Sigmoid colon (tissue), 7 donors: ENCODE data around the gene LPCAT1. TPM values are rescaled to one million over a fixed set of nuclear protein-coding genes. Genes with fewer than 3 reads are reported as not detected.

Experiments used
- DNase-seq: peaks from one replicate; pipeline ENCODE4 v3.0.0-alpha.2; 2019
- H3K27ac ChIP-seq, 4 donors: fragments of 200-600 bp; sonication (generic); one replicate each; pipeline ENCODE4 v1.5.1; 2016 to 2019; ENCODE audit warnings: mild to moderate bottlenecking in 1 of 4
- H3K27me3 ChIP-seq, 3 donors: fragments of 200-600 bp; sonication (generic); one replicate each; pipeline ENCODE4 v1.5.1; 2019; ENCODE audit warnings: mild to moderate bottlenecking in 1 of 3
- H3K36me3 ChIP-seq, 4 donors: fragments of 200-600 bp; sonication (generic); one replicate each; pipeline ENCODE4 v1.5.1; 2016 to 2019
- H3K4me1 ChIP-seq, 4 donors: fragments of 200-600 bp; sonication (generic); one replicate each; pipeline ENCODE4 v1.5.1; 2017 to 2019
- H3K4me3 ChIP-seq, 4 donors: fragments of 200-600 bp; sonication (generic); one replicate each; pipeline ENCODE4 v1.5.1; 2017 to 2019; ENCODE audit warnings: mild to moderate bottlenecking in 2 of 4, moderate library complexity in 1 of 4
- H3K9me3 ChIP-seq, 4 donors: fragments of 200-600 bp in 3 of 4; sonication (generic) in 3 of 4; one replicate each; pipeline versions ENCODE4 v1.5.1 to v1.6.1; 2013 to 2019
- EP300 ChIP-seq, 4 donors: sonication (generic); formaldehyde crosslinking; IDR thresholded peaks; one replicate each; pipeline ENCODE4 v1.6.1; 2017; ENCODE audit warnings: antibody characterized with exemption in 4 of 4
- POLR2A ChIP-seq, 2 donors: fragments of 450-650 bp; IDR thresholded peaks; one replicate each; pipeline ENCODE4 v1.6.1; 2016; ENCODE audit warnings: antibody characterized with exemption in 2 of 2, mild to moderate bottlenecking in 2 of 2, moderate library complexity in 2 of 2
- POLR2AphosphoS5 ChIP-seq, 4 donors: sonication (generic); formaldehyde crosslinking; IDR thresholded peaks; one replicate each; pipeline ENCODE4 v1.6.1; 2017; ENCODE audit warnings: antibody characterized with exemption in 4 of 4
- WGBS, 2 donors: extraction: QIAGEN DNeasy Blood & Tissue Kit; methylation state at CpG; one replicate each; pipeline ENCODE4 v1.1.7; 2013; 5-methylcytosine and 5-hydroxymethylcytosine counted together
- intact Hi-C: fragments of 100-400 bp; cut with DNase I; formaldehyde crosslinking; loops from one replicate; pipeline ENCODE4 v1.15.1; 2023
- polyA plus RNA-seq, 3 donors: library from polyadenylated mRNA; stranded (reverse); fragments of 200-250 nt; gene quantifications; one replicate each; pipeline ENCODE4 v1.2.3, GENCODE V29; 2013
- total RNA-seq, 4 donors: library from RNA; depleted of rRNA; stranded (reverse); fragments of >200 nt; gene quantifications; one replicate each; pipeline ENCODE4 v1.1.0, GENCODE V29; 2016
- TF ChIP-seq, protein P1 (sequence below), 4 experiments: fragments of 450-650 bp in 3 of 4; fragments of 200-600 bp in 1 of 4; IDR thresholded peaks; one replicate each; pipeline ENCODE4 v1.5.1; 2016 to 2019; ENCODE audit warnings: antibody characterized with exemption in 4 of 4, mild to moderate bottlenecking in 3 of 4, moderate library complexity in 2 of 4
- donor health status: healthy with polysubstance abuse.
- donor health status: Bipolar disorder and iron deficiency.
- donor health status: healthy.

LPCAT1 gene
- total and polyA plus RNA-seq, 7 donors = 4.2 to 35.1 (median 22.2) TPM

DNA sequence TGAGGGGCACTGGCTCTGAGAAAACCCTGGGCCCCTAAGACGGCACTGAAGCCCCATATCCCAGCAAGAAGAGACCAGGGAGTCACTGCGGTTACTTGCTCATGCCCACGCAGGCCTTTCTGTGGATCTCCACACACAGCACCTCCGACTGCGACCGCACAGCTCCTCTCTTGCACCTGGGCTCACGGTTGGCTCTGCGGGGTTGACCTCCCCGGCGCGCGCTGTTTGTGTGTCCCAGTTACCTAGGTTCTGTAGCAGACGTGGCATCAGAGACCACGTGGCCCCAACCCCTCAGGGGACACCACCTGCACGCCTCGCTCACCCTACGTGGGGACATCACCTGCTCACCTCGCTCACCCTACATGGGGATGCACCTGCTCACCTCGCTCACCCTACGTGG, 12.7 kb downstream of the LPCAT1 start:
- no peaks in the 10 kb centered on the region for H3K9me3 ChIP-seq
- no peak overlapping the region for H3K4me3 ChIP-seq
- no peak overlapping the region for H3K27ac ChIP-seq
- peaks cover 0 to 3% (median 0%) of the 10 kb centered on the region in 4 donors for H3K4me1 ChIP-seq
- TF ChIP-seq, protein P1, sequence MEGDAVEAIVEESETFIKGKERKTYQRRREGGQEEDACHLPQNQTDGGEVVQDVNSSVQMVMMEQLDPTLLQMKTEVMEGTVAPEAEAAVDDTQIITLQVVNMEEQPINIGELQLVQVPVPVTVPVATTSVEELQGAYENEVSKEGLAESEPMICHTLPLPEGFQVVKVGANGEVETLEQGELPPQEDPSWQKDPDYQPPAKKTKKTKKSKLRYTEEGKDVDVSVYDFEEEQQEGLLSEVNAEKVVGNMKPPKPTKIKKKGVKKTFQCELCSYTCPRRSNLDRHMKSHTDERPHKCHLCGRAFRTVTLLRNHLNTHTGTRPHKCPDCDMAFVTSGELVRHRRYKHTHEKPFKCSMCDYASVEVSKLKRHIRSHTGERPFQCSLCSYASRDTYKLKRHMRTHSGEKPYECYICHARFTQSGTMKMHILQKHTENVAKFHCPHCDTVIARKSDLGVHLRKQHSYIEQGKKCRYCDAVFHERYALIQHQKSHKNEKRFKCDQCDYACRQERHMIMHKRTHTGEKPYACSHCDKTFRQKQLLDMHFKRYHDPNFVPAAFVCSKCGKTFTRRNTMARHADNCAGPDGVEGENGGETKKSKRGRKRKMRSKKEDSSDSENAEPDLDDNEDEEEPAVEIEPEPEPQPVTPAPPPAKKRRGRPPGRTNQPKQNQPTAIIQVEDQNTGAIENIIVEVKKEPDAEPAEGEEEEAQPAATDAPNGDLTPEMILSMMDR (IDR thresholded peaks at IDR 0.05) = no peak
- TF ChIP-seq EP300 (IDR thresholded peaks at IDR 0.05) (no peak), POLR2AphosphoS5 (IDR thresholded peaks at IDR 0.05) (no peak), POLR2A (IDR thresholded peaks at IDR 0.05) (no peak)
- WGBS, 2 donors = 93 to 95% methylated on average over 20 of the region's 20 CpGs
- peaks cover 0 to 26% (median 2%) of the 10 kb centered on the region in 4 donors for H3K36me3 ChIP-seq
- intact Hi-C loops = no loop called here
- DNase-seq = peak; percentile 58
- no peaks in the 10 kb centered on the region for H3K27me3 ChIP-seq

DNA sequence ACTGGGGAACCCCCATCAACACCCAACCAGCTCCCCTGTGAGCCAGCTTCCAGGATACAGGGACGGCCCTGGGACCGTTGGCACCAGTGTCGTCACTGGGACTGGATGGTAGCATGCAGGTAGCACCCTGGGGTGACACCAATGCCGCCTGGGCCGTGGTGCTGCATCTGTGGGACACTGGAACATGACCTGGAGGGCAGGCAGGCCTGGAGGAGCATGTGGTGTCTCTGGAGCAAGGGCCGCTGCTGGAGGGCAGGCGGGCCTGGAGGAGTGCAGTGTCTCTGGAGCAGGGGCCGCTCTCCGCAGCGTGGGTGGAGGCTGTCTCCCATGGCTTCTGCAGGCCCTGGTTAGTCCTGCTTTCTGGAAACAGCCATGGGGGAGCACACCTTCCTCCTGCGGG, 13.1 kb downstream of the LPCAT1 start:
- 91 to 98% methylated on average over 11 of the region's 11 CpGs for WGBS, 2 donors
- no peak for TF ChIP-seq POLR2A (IDR thresholded peaks at IDR 0.05)
- TF ChIP-seq POLR2AphosphoS5 (IDR thresholded peaks at IDR 0.05) = no peak
- TF ChIP-seq, protein P1 (IDR thresholded peaks at IDR 0.05) = no peak
- no peak for TF ChIP-seq EP300 (IDR thresholded peaks at IDR 0.05)
- Histone ChIP-seq H3K27me3 (no peaks in the 10 kb centered on the region), H3K4me3 (no peak overlapping the region), H3K36me3 (peaks cover 0 to 26% (median 2%) of the 10 kb centered on the region in 4 donors), H3K27ac (no peak overlapping the region), H3K9me3 (no peaks in the 10 kb centered on the region), H3K4me1 (peaks cover 0 to under 1% (median 0%) of the 10 kb centered on the region in 4 donors)
- DNase-seq = peak; percentile 59
- intact Hi-C loops = no loop called here

DNA sequence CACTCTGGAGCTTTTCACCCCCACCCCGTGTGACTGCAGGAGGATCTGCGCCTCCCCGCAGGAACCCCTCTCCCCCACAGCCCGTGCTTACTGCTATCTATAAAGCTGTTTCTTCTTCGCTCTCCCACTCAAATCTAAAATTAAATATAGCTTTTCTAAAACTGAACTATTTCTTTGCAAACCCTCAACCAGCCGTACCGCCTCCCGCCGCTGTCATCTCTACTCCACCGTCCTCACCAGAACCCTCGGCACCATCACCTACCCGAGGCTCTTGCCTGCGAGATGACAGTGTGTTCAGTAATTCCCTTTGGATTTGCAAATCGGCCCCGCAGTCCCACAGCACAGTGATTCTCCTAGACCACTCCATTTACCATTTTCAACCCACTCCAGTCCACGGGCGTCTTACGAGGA, 13.6 kb downstream of the LPCAT1 start:
- H3K27ac ChIP-seq = no peak overlapping the region
- TF ChIP-seq POLR2A (IDR thresholded peaks at IDR 0.05) (no peak), POLR2AphosphoS5 (IDR thresholded peaks at IDR 0.05) (no peak), EP300 (IDR thresholded peaks at IDR 0.05) (no peak)
- TF ChIP-seq, protein P1 (IDR thresholded peaks at IDR 0.05) = no peak
- peaks cover 0 to 26% (median 2%) of the 10 kb centered on the region in 4 donors for H3K36me3 ChIP-seq
- H3K4me3 ChIP-seq = no peak overlapping the region
- intact Hi-C loops = no loop called here
- 88 to 96% methylated on average over 18 of the region's 18 CpGs for WGBS, 2 donors
- H3K9me3 ChIP-seq = no peaks in the 10 kb centered on the region
- H3K4me1 ChIP-seq = no peaks in the 10 kb centered on the region
- peak; percentile 30 for DNase-seq
- H3K27me3 ChIP-seq = no peaks in the 10 kb centered on the region

DNA sequence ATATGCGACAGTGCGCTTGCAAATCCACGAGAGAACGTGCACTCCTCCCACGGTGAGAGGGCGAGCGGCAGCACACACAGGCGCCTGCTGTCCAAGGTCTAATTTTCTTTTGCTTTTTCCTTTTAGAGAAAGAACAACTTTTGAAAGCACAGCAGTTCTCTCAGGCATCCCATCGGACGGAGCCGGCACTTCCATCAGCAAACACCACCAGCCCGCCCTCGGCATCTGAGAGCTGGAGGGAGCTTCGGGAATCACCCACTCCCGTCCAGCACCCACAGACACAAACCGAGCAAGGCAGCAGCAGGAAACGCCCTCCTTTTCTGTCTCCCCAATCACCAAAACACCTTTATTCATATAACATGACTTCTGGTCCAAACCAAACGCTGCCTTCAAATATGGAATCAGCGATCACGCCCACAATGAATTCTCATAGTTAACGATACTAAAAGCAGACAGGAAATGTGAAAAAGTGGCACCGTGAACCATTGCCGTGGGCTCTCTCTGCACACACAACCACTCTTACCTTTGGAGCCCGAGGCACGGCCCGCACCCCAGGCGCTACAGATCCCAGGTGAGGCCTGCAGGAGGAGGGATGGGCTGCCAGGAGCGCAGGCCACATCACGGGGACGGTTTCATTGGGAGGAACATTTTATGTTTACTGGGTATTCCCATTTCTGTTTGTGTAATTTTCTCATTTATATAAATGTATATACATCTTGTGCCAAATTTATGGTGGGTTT, 14.2 kb downstream of the LPCAT1 start:
- no peak overlapping the region for H3K27ac ChIP-seq
- TF ChIP-seq POLR2A (IDR thresholded peaks at IDR 0.05) (no peak), POLR2AphosphoS5 (IDR thresholded peaks at IDR 0.05) (no peak), EP300 (IDR thresholded peaks at IDR 0.05) (no peak)
- TF ChIP-seq, protein P1 (IDR thresholded peaks at IDR 0.05) = no peak
- WGBS, 2 donors = 93% methylated on average over 30 of the region's 30 CpGs
- H3K36me3 ChIP-seq = peaks cover 0 to 24% (median 2%) of the 10 kb centered on the region in 4 donors
- no peaks in the 10 kb centered on the region for H3K27me3 ChIP-seq
- intact Hi-C loops = no loop called here
- no peak overlapping the region for H3K4me3 ChIP-seq
- peak; percentile 52 for DNase-seq
- H3K4me1 ChIP-seq = no peaks in the 10 kb centered on the region
- H3K9me3 ChIP-seq = no peaks in the 10 kb centered on the region
